ENCODE results near the gene GLB1L3. TPM values are rescaled to one million over a fixed set of nuclear protein-coding genes. Genes with fewer than 3 reads are reported as not detected.

The GLB1L3 gene
- total RNA-seq, 2 donors from 2014 or later: 7.8 to 14.5 TPM

DNA sequence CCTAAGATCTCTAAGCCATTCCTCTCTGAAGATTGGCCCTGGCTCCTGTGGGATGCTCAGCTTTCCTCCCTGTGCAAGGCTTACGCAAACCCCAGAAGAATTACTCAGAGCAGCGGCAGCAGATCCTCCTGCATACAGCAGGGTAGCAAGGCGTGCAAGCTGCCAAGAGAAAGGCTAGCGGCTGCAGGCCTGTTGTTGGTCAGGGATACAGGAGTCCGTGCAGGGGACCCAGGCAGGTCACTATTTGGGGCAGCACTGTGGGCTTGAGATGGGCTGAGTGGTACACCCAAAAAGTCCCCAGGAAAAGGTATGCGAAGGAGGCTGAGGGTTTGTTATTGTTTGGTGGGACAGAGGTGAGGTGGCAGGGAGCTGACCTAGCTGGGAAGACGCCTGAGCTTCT, 57.1 kb downstream of the GLB1L3 start:
- DNase-seq (ENCODE audit: low spot score): no peak
- no peaks in the 10 kb centered on the region for H3K9me3 ChIP-seq
- 69% methylated on average over 7 of the region's 7 CpGs for WGBS
- peaks cover 4% of the 10 kb centered on the region for H3K4me1 ChIP-seq (replicated peaks)
- H3K27ac ChIP-seq: no peak overlapping the region
- no peaks in the 10 kb centered on the region for H3K36me3 ChIP-seq
- no peak overlapping the region for H3K4me3 ChIP-seq
- intact Hi-C loops (cut with DNase I): loop anchor here (10.0 kb wide), 1 partner anchor 109 kb away; the partner anchor contains the start of genes NCAPD3 and VPS26B
- TF ChIP-seq, protein P1, sequence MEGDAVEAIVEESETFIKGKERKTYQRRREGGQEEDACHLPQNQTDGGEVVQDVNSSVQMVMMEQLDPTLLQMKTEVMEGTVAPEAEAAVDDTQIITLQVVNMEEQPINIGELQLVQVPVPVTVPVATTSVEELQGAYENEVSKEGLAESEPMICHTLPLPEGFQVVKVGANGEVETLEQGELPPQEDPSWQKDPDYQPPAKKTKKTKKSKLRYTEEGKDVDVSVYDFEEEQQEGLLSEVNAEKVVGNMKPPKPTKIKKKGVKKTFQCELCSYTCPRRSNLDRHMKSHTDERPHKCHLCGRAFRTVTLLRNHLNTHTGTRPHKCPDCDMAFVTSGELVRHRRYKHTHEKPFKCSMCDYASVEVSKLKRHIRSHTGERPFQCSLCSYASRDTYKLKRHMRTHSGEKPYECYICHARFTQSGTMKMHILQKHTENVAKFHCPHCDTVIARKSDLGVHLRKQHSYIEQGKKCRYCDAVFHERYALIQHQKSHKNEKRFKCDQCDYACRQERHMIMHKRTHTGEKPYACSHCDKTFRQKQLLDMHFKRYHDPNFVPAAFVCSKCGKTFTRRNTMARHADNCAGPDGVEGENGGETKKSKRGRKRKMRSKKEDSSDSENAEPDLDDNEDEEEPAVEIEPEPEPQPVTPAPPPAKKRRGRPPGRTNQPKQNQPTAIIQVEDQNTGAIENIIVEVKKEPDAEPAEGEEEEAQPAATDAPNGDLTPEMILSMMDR (IDR thresholded peaks at IDR 0.05): no peak
- TF ChIP-seq POLR2AphosphoS5 (IDR thresholded peaks at IDR 0.05): no peak
- no peak for TF ChIP-seq POLR2A (IDR thresholded peaks at IDR 0.05)
- H3K27me3 ChIP-seq (replicated peaks; ENCODE audit: insufficient read depth): no peaks in the 10 kb centered on the region

DNA sequence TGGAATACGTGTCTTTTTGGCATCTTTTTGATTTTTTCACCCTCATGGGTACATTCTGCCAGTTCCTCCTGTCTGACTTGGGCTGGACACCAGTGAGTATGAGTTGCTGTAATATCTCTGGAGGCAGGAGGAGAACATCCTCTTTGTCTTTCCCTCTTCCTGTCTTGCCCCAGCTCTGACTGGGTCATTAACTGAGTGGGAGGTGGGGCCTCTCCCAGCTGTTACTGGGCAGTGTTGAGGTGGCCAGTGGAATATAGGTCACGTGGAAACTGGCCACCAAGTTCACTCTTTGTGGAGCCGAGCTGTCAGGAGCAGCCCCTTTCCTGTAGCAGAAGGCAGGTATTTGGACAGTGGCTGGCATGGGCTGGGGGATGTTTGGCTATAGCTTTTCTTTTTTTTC, 57.8 kb downstream of the GLB1L3 start:
- DNase-seq (ENCODE audit: low spot score): no peak
- H3K4me3 ChIP-seq: no peak overlapping the region
- peaks cover 4% of the 10 kb centered on the region for H3K4me1 ChIP-seq (replicated peaks)
- TF ChIP-seq, protein P1 (IDR thresholded peaks at IDR 0.05): no peak
- TF ChIP-seq POLR2AphosphoS5 (IDR thresholded peaks at IDR 0.05) (no peak), POLR2A (IDR thresholded peaks at IDR 0.05) (no peak)
- no peaks in the 10 kb centered on the region for H3K36me3 ChIP-seq
- no peaks in the 10 kb centered on the region for H3K9me3 ChIP-seq
- WGBS: 86% methylated on average over 3 of the region's 3 CpGs
- H3K27ac ChIP-seq: no peak overlapping the region
- intact Hi-C loops (cut with DNase I): loop anchor here (10.0 kb wide), 1 partner anchor 109 kb away; the partner anchor contains the start of genes NCAPD3 and VPS26B
- H3K27me3 ChIP-seq (replicated peaks; ENCODE audit: insufficient read depth): no peaks in the 10 kb centered on the region

DNA sequence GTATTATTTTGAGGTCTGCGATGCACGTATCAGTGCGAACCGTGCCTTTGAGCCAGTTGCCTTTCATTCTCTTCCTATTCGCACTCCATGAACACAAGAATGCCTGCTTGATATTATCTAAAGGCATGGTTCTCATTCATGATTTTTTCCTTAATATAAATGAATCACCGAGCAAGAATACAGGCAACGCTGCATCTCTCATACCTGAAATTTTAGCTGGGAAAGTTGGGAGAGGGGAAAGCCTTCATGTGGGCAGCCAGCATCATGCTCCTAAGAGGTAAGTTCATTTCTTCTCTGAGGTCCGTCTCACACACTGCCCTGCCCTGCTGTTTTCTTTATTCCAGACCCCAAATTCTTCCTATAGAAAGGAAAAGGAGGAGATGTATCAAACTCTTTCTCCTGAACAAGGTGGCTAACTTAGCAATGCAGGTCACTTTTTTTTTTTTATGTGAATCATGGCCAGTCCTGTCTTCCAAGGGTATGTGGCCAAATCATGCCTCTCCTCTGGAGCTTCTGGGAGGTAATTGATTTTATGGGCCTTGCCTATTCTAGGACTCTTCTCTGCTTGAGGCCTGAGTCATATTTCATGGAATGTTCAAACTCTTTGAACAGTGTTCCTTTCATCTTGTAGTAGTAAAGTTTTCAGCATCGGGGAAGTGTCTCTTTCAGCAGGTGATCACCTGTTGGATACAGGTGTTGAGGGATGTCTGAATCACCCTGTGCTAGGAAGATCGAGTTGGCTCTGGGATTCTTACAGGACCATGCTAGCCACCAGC, 58.8 kb downstream of the GLB1L3 start:
- intact Hi-C loops (cut with DNase I): loop anchor here (10.0 kb wide), 1 partner anchor 110 kb away; the partner anchor contains the start of genes NCAPD3 and VPS26B
- no peaks in the 10 kb centered on the region for H3K27me3 ChIP-seq (replicated peaks; ENCODE audit: insufficient read depth)

DNA sequence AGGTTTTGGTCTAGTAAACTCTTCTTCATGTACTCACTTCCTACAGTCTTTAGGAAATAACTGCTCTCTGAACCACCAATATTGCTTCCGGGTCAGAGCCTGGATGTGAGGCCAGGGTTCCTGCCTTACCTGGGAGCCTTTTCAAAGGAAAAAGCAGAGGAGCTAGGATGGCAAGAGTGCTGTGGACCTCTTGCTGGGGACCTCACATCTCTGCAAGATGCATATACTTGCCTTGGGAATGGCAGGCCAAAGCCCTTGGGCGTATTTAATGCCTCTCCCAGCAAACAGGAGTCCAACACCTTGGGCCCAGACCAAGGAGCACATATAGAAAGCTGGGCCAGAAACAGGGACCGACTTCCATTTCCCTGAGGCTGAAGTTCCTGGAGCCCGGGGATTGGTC, 60.9 kb downstream of the GLB1L3 start:
- TF ChIP-seq, protein P1 (IDR thresholded peaks at IDR 0.05): no peak
- TF ChIP-seq POLR2AphosphoS5 (IDR thresholded peaks at IDR 0.05) (no peak), POLR2A (IDR thresholded peaks at IDR 0.05) (no peak)
- H3K27ac ChIP-seq: no peak overlapping the region
- no peaks in the 10 kb centered on the region for H3K27me3 ChIP-seq (replicated peaks; ENCODE audit: insufficient read depth)
- H3K4me1 ChIP-seq (replicated peaks): peaks cover 4% of the 10 kb centered on the region
- H3K36me3 ChIP-seq: no peaks in the 10 kb centered on the region
- no peak overlapping the region for H3K4me3 ChIP-seq
- intact Hi-C loops (cut with DNase I): loop anchor here (10.0 kb wide), 1 partner anchor 112 kb away; the partner anchor contains the start of genes NCAPD3 and VPS26B
- H3K9me3 ChIP-seq: no peaks in the 10 kb centered on the region
- 90% methylated on average over 4 of the region's 4 CpGs for WGBS
- no peak for DNase-seq (ENCODE audit: low spot score)

More for the DNA sequence above, 58.8 kb downstream of the GLB1L3 start:
- DNase-seq (ENCODE audit: low spot score): no peak
- Histone ChIP-seq H3K4me3 (no peak overlapping the region), H3K36me3 (no peaks in the 10 kb centered on the region), H3K27ac (no peak overlapping the region), H3K4me1 (replicated peaks) (peaks cover 4% of the 10 kb centered on the region), H3K9me3 (no peaks in the 10 kb centered on the region)
- 76% methylated on average over 10 of the region's 10 CpGs for WGBS
- TF ChIP-seq, protein P1 (IDR thresholded peaks at IDR 0.05): no peak
- TF ChIP-seq POLR2AphosphoS5 (IDR thresholded peaks at IDR 0.05): no peak
- no peak for TF ChIP-seq POLR2A (IDR thresholded peaks at IDR 0.05)
